ENCODE data around the gene DLG2.

- TF ChIP-seq CTCF (conservative IDR thresholded peaks at IDR 0.05; ENCODE audit: low read depth, low read length): no peak
- TF ChIP-seq POLR2A (IDR thresholded peaks at IDR 0.05; ENCODE audit: low read depth, low read length): no peak
- TF ChIP-seq CHD1 (IDR thresholded peaks at IDR 0.05; ENCODE audit: low read depth, low read length): no peak
- TF ChIP-seq CEBPB (IDR thresholded peaks at IDR 0.05; ENCODE audit: low read depth, low read length): no peak
- no peak for TF ChIP-seq MAFK (IDR thresholded peaks at IDR 0.05; ENCODE audit: low read depth, low read length)
- no peak for TF ChIP-seq FOS (IDR thresholded peaks at IDR 0.05; ENCODE audit: low read depth, low read length)
- no peak for TF ChIP-seq SMC3 (IDR thresholded peaks at IDR 0.05; ENCODE audit: low read depth, low read length)
- no peak for TF ChIP-seq RAD21 (IDR thresholded peaks at IDR 0.05; ENCODE audit: low read length)
- TF ChIP-seq USF2 (IDR thresholded peaks at IDR 0.05; ENCODE audit: low read depth, low read length): no peak
Measured at GRCh38 chr11:83764643-83765042, 1862.5 kb downstream of the DLG2 start.

All from IMR-90 (cell line).